ENCODE results near the gene KRT32.

KRT32 gene

GRCh38 chr17:41483531-41483930 is 16.3 kb upstream of the KRT32 start:
- Histone ChIP-seq H3K9me3 (ENCODE audit: control insufficient read depth in 1 of 2, low read length in 2 of 2) (no peaks in the 10 kb centered on the region), H3K4me1 (ENCODE audit: control insufficient read depth in 1 of 2, insufficient read depth in 2 of 2, low read length in 2 of 2) (peaks cover 15 to 16% of the 10 kb centered on the region in 2 donors), H3K4me3 (ENCODE audit: low read depth in 1 of 2, low read length in 2 of 2) (no peak overlapping the region), H3K27me3 (ENCODE audit: control insufficient read depth in 1 of 2, insufficient read depth in 2 of 2, low read length in 2 of 2) (no peaks in the 10 kb centered on the region), H3K36me3 (ENCODE audit: control insufficient read depth in 1 of 2, insufficient read depth in 2 of 2, low read length in 2 of 2) (no peaks in the 10 kb centered on the region), H3K27ac (ENCODE audit: low read depth, low read length) (no peak overlapping the region), H3K9ac (ENCODE audit: low read depth in 1 of 2, low read length in 2 of 2) (no peak overlapping the region)

- Histone ChIP-seq H3K9ac (ENCODE audit: low read depth in 1 of 2, low read length in 2 of 2) (no peak within 1 kb of the TSS), H3K4me1 (ENCODE audit: control insufficient read depth in 1 of 2, insufficient read depth in 2 of 2, low read length in 2 of 2) (peaks cover 15 to 16% of the 10 kb centered on the region in 2 donors), H3K27ac (ENCODE audit: low read depth, low read length) (no peak within 1 kb of the TSS), H3K4me3 (ENCODE audit: low read depth in 1 of 2, low read length in 2 of 2) (no peak within 1 kb of the TSS), H3K27me3 (ENCODE audit: control insufficient read depth in 1 of 2, insufficient read depth in 2 of 2, low read length in 2 of 2) (no peaks in the 10 kb centered on the region), H3K36me3 (ENCODE audit: control insufficient read depth in 1 of 2, insufficient read depth in 2 of 2, low read length in 2 of 2) (no peaks in the 10 kb centered on the region), H3K9me3 (ENCODE audit: control insufficient read depth in 1 of 2, low read length in 2 of 2) (no peaks in the 10 kb centered on the region)
These were observed 13.8 kb upstream of the KRT32 start, which contains the start of gene KRT35 for GRCh38 chr17:41481036-41481435. KRT35 (minus strand) TSS chr17:41481151; CDS start chr17:41481097, 54 bp downstream.

- Histone ChIP-seq H3K9me3 (ENCODE audit: control insufficient read depth in 1 of 2, low read length in 2 of 2) (no peaks in the 10 kb centered on the region), H3K9ac (ENCODE audit: low read depth in 1 of 2, low read length in 2 of 2) (no peak overlapping the region), H3K4me1 (ENCODE audit: control insufficient read depth in 1 of 2, insufficient read depth in 2 of 2, low read length in 2 of 2) (peaks cover 15 to 16% of the 10 kb centered on the region in 2 donors), H3K36me3 (ENCODE audit: control insufficient read depth in 1 of 2, insufficient read depth in 2 of 2, low read length in 2 of 2) (no peaks in the 10 kb centered on the region), H3K27me3 (ENCODE audit: control insufficient read depth in 1 of 2, insufficient read depth in 2 of 2, low read length in 2 of 2) (no peaks in the 10 kb centered on the region), H3K4me3 (ENCODE audit: low read depth in 1 of 2, low read length in 2 of 2) (no peak overlapping the region), H3K27ac (ENCODE audit: low read depth, low read length) (no peak overlapping the region)
These were observed 13.4 kb upstream of the KRT32 start for GRCh38 chr17:41480581-41480980.

GRCh38 chr17:41480136-41480535 is 12.9 kb upstream of the KRT32 start:
- Histone ChIP-seq H3K27me3 (ENCODE audit: control insufficient read depth in 1 of 2, insufficient read depth in 2 of 2, low read length in 2 of 2) (no peaks in the 10 kb centered on the region), H3K9me3 (ENCODE audit: control insufficient read depth in 1 of 2, low read length in 2 of 2) (no peaks in the 10 kb centered on the region), H3K4me3 (ENCODE audit: low read depth in 1 of 2, low read length in 2 of 2) (no peak overlapping the region), H3K27ac (ENCODE audit: low read depth, low read length) (no peak overlapping the region), H3K9ac (ENCODE audit: low read depth in 1 of 2, low read length in 2 of 2) (no peak overlapping the region), H3K4me1 (ENCODE audit: control insufficient read depth in 1 of 2, insufficient read depth in 2 of 2, low read length in 2 of 2) (peaks cover 15 to 16% of the 10 kb centered on the region in 2 donors), H3K36me3 (ENCODE audit: control insufficient read depth in 1 of 2, insufficient read depth in 2 of 2, low read length in 2 of 2) (no peaks in the 10 kb centered on the region)

- H3K36me3 ChIP-seq (ENCODE audit: control insufficient read depth in 1 of 2, insufficient read depth in 2 of 2, low read length in 2 of 2): no peaks in the 10 kb centered on the region
- no peak overlapping the region for H3K27ac ChIP-seq (ENCODE audit: low read depth, low read length)
- no peaks in the 10 kb centered on the region for H3K27me3 ChIP-seq (ENCODE audit: control insufficient read depth in 1 of 2, insufficient read depth in 2 of 2, low read length in 2 of 2)
- no peak overlapping the region for H3K4me3 ChIP-seq (ENCODE audit: low read depth in 1 of 2, low read length in 2 of 2)
- no peaks in the 10 kb centered on the region for H3K9me3 ChIP-seq (ENCODE audit: control insufficient read depth in 1 of 2, low read length in 2 of 2)
- H3K9ac ChIP-seq (ENCODE audit: low read depth in 1 of 2, low read length in 2 of 2): no peak overlapping the region
- H3K4me1 ChIP-seq (ENCODE audit: control insufficient read depth in 1 of 2, insufficient read depth in 2 of 2, low read length in 2 of 2): peaks cover 1 to 2% of the 10 kb centered on the region in 2 donors
These were observed 11.1 kb upstream of the KRT32 start for GRCh38 chr17:41478237-41478636.

GRCh38 chr17:41476866-41477815 is 10.0 kb upstream of the KRT32 start:
- no peaks in the 10 kb centered on the region for H3K9me3 ChIP-seq (ENCODE audit: control insufficient read depth in 1 of 2, low read length in 2 of 2)
- no peak overlapping the region for H3K27ac ChIP-seq (ENCODE audit: low read depth, low read length)
- no peaks in the 10 kb centered on the region for H3K36me3 ChIP-seq (ENCODE audit: control insufficient read depth in 1 of 2, insufficient read depth in 2 of 2, low read length in 2 of 2)
- H3K4me1 ChIP-seq (ENCODE audit: control insufficient read depth in 1 of 2, insufficient read depth in 2 of 2, low read length in 2 of 2): no peaks in the 10 kb centered on the region
- H3K4me3 ChIP-seq (ENCODE audit: low read depth in 1 of 2, low read length in 2 of 2): no peak overlapping the region
- no peaks in the 10 kb centered on the region for H3K27me3 ChIP-seq (ENCODE audit: control insufficient read depth in 1 of 2, insufficient read depth in 2 of 2, low read length in 2 of 2)
- no peak overlapping the region for H3K9ac ChIP-seq (ENCODE audit: low read depth in 1 of 2, low read length in 2 of 2)

GRCh38 chr17:41475421-41475820 is 8.2 kb upstream of the KRT32 start:
- H3K36me3 ChIP-seq (ENCODE audit: control insufficient read depth in 1 of 2, insufficient read depth in 2 of 2, low read length in 2 of 2): no peaks in the 10 kb centered on the region
- H3K27me3 ChIP-seq (ENCODE audit: control insufficient read depth in 1 of 2, insufficient read depth in 2 of 2, low read length in 2 of 2): no peaks in the 10 kb centered on the region
- H3K27ac ChIP-seq (ENCODE audit: low read depth, low read length): no peak overlapping the region
- H3K4me1 ChIP-seq (ENCODE audit: control insufficient read depth in 1 of 2, insufficient read depth in 2 of 2, low read length in 2 of 2): no peaks in the 10 kb centered on the region
- H3K9me3 ChIP-seq (ENCODE audit: control insufficient read depth in 1 of 2, low read length in 2 of 2): no peaks in the 10 kb centered on the region
- no peak overlapping the region for H3K9ac ChIP-seq (ENCODE audit: low read depth in 1 of 2, low read length in 2 of 2)
- H3K4me3 ChIP-seq (ENCODE audit: low read depth in 1 of 2, low read length in 2 of 2): no peak overlapping the region

GRCh38 chr17:41474863-41475262 is 7.7 kb upstream of the KRT32 start:
- H3K4me1 ChIP-seq (ENCODE audit: control insufficient read depth in 1 of 2, insufficient read depth in 2 of 2, low read length in 2 of 2): no peaks in the 10 kb centered on the region
- H3K27ac ChIP-seq (ENCODE audit: low read depth, low read length): no peak overlapping the region
- H3K27me3 ChIP-seq (ENCODE audit: control insufficient read depth in 1 of 2, insufficient read depth in 2 of 2, low read length in 2 of 2): no peaks in the 10 kb centered on the region
- no peaks in the 10 kb centered on the region for H3K9me3 ChIP-seq (ENCODE audit: control insufficient read depth in 1 of 2, low read length in 2 of 2)
- H3K4me3 ChIP-seq (ENCODE audit: low read depth in 1 of 2, low read length in 2 of 2): no peak overlapping the region
- H3K36me3 ChIP-seq (ENCODE audit: control insufficient read depth in 1 of 2, insufficient read depth in 2 of 2, low read length in 2 of 2): no peaks in the 10 kb centered on the region
- H3K9ac ChIP-seq (ENCODE audit: low read depth in 1 of 2, low read length in 2 of 2): no peak overlapping the region

GRCh38 chr17:41468346-41468745 is 1.2 kb upstream of the KRT32 start:
- Histone ChIP-seq H3K36me3 (ENCODE audit: control insufficient read depth in 1 of 2, insufficient read depth in 2 of 2, low read length in 2 of 2) (no peaks in the 10 kb centered on the region), H3K27ac (ENCODE audit: low read depth, low read length) (no peak overlapping the region), H3K4me1 (ENCODE audit: control insufficient read depth in 1 of 2, insufficient read depth in 2 of 2, low read length in 2 of 2) (no peaks in the 10 kb centered on the region), H3K9me3 (ENCODE audit: control insufficient read depth in 1 of 2, low read length in 2 of 2) (no peaks in the 10 kb centered on the region), H3K4me3 (ENCODE audit: low read depth in 1 of 2, low read length in 2 of 2) (no peak overlapping the region), H3K9ac (ENCODE audit: low read depth in 1 of 2, low read length in 2 of 2) (no peak overlapping the region), H3K27me3 (ENCODE audit: control insufficient read depth in 1 of 2, insufficient read depth in 2 of 2, low read length in 2 of 2) (no peaks in the 10 kb centered on the region)

- H3K27me3 ChIP-seq (ENCODE audit: control insufficient read depth in 1 of 2, insufficient read depth in 2 of 2, low read length in 2 of 2): no peaks in the 10 kb centered on the region
- H3K9me3 ChIP-seq (ENCODE audit: control insufficient read depth in 1 of 2, low read length in 2 of 2): no peaks in the 10 kb centered on the region
- H3K36me3 ChIP-seq (ENCODE audit: control insufficient read depth in 1 of 2, insufficient read depth in 2 of 2, low read length in 2 of 2): no peaks in the 10 kb centered on the region
- no peaks in the 10 kb centered on the region for H3K4me1 ChIP-seq (ENCODE audit: control insufficient read depth in 1 of 2, insufficient read depth in 2 of 2, low read length in 2 of 2)
- no peak overlapping the region for H3K9ac ChIP-seq (ENCODE audit: low read depth in 1 of 2, low read length in 2 of 2)
- H3K4me3 ChIP-seq (ENCODE audit: low read depth in 1 of 2, low read length in 2 of 2): no peak overlapping the region
- no peak overlapping the region for H3K27ac ChIP-seq (ENCODE audit: low read depth, low read length)
These were observed 375 bp upstream of the KRT32 start for GRCh38 chr17:41467561-41467960.

Data from duodenal mucosa (tissue), 2 donors.